ENCODE results near the gene ABLIM3.

Gene ABLIM3

GRCh38 chr5:149221326-149221725, 80.0 kb downstream of the ABLIM3 start:
- DNase-seq: no peak

DNA sequence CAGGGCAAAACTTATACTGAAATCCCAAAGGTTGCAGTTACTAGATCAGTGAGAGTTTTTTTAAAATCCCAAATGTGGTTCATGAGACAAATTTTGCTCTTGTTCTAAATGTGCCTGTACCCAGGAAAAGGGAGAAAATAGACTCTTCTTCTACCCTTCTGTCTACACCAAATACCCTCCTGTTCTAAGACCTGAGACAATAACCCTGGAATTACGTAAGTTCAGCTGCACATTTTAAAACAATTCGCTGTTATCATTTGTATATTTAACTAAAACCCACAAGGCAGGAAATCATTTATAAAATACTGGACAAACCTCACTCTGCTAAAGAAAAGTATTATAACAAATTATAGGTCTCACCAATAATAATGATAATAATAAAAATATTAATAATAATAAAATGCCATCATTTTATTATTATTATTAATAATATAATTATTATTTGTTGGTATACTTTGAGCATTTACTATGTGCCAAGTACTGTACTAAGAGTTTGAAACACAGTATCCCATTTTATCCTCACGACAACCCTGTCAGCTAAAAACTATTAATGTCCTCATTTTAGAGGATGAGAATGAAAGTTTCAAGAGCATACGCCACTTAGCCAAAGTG, 80.5 kb downstream of the ABLIM3 start:
- no peak for DNase-seq

DNA sequence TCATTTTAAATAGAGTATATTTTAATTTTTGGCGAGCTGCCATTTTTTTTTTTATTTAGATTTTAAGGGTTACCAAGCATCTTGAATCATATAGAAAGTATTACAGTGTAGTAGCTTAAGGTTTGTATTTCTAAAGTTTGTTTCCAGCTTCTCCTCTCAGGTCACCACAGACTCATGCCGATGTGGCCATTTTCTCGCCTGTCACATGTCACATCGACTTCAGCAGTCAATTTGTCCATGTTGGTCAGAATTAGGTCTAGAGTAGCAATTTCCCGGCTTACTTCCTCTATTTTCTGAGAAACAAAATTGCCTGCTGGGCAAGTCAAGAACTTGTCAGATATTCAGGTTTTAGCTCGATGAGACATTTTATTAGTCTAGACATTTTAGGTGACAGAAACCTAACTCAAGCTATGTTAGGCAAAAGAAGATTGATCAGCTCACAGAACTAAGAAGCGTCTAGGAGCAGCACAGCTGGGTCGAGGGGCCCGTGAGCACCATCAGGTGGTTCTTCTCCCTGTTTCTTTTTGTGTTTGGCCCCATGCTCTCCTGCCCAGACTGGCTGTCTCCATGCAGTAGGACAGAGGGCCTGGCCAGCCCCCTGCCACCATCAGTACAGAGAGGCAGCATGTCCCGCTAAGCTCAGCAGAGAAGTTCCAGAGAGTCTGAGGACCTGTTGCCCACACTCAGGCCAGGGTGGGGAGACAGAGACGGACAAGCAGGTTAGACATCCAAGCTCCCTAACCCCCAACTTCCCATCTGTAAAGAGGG, 82.0 kb downstream of the ABLIM3 start:
- no peak for DNase-seq

DNA sequence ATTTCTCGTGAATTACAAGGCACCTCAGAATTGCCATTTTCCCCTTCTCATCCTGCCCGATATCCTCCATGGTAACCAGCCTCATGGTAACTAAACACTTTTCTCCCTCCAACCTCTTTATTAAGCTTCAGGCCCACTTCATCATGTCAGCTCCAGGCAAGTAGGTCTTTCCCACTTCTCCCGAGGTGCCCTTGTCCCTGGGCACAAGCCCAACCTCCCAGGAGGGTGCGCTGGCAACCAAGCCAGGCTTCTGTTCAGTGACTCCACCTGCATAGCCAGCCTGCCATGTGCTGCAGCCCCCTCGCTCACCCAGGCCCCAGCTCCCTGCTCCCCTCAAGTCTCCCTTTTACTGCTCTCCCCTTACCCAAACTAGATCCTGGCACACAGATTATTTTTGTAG, 83.0 kb downstream of the ABLIM3 start:
- DNase-seq: no peak

DNA sequence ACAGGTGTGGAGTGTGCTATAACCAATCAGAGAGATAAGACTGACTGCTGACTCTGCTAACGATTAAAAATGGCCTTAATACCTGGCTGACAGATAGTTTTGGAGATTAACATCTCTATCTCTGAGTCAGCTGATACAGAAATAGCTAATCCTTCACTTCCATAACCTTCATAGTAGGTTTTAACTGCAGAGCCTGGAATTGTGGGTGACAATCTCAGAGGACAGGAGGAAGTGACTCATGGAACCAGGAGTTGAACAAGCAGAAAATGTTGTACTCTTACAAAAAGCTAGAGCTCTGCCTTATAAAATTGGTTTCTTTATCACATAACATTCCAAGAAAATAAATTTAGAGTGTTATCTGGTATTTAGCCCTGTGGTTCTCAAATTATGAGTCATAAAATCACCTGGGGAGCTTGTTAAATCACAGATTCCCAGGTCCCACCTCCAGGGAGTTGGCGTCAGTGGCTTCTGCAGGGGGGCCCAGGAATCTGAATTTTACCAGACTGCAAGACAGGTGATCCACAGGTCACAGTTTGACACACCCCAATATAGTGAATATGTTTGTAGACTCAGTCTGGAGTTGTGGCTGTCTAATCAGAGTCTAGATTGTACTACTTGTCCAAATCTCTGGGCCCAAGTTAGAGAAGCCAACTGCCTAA, 86.0 kb downstream of the ABLIM3 start:
- no peak for DNase-seq

DNA sequence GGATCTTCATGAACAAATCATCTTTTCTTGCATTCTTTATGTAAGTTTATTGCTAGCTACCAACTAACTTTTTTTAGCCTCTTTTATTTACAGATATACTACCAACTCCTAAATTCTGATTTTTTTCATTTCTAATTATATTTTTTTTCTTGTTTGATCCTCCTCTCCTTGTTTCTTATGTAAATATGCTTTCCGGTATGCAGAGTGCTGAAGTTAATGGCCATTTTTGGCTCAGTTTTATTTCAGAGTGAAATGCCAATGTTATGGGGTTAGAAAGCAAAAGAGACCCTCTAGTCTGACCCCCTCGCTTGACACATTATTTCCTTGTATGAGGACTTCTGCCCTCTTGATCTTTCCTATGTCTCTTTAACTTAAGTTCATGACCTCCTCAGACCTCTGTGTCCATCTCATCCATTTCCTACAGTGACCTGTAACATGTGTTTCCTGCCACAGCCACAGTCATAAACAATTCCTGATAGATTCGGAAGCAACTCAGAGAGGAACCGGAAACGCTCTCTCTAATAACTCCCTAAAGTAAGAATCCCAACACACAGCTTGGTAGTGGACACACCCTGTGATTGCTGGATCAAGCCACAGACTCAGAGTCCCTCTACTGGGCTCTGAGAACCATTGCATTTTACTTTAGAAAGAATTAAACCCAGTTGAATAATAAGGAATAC, 87.5 kb downstream of the ABLIM3 start:
- peak; percentile 29 for DNase-seq

- DNase-seq: no peak
Measured at GRCh38 chr5:149229298-149229937, 88.1 kb downstream of the ABLIM3 start.

DNA sequence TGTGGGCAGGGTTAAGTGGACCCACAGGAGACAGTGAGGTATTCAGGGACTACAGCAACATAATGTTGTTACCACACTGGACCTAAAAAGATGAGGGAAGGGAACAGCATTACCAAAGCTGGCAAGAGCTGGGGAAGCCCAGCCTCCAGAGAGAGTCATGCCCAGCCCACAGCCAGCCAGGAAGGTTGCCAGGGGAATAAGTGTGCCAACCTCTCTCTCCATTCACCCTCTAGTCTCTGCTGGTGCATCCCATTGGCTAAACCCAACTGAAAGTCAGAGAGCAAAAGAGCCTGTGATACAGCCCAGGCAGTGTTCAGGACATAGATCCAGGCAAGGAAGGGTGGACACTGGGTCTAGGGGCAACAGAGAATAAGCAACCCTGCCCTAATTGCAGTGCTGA, 94.5 kb downstream of the ABLIM3 start:
- DNase-seq: no peak

DNA sequence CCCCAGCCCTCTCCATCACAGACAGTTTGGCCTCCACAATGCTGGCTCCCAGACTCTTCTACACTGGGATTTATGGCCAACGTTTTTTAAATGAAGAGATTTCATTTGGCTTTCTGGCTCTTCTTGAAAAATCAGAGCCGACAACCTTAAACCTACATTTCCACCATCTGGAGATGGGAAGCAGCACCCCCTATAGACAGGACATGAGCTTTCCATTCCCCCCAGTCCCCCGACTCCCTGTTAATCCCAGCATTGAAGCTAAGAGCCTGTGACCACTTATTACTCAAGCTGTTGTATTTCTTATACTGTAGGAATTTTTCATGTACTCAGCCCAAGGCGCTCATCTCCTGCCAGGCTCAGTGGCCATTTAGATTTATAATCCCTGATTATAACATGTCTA, 96.4 kb downstream of the ABLIM3 start:
- no peak for DNase-seq

- no peak for DNase-seq
Measured at GRCh38 chr5:149238540-149238939, 97.2 kb downstream of the ABLIM3 start.

DNA sequence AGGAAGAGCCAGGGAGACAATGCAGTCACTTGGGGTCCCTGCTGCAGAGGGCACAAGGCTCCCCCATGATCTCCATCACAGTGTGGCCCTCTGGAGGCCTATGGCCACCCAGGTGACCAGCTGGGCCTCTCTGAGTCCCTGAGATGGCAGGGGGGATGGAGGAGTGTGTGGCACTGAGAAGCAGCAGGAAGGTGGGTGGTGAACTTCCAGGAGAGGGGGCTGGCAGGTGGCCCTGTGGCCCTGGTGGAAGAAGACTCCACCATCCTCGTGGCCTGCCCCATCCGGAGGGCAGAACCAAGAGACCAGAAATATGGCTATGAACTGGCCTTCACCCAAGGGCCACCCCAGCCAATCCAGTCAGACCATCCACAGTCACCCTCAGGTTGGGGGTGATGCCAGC, 98.6 kb downstream of the ABLIM3 start:
- DNase-seq: no peak

DNA sequence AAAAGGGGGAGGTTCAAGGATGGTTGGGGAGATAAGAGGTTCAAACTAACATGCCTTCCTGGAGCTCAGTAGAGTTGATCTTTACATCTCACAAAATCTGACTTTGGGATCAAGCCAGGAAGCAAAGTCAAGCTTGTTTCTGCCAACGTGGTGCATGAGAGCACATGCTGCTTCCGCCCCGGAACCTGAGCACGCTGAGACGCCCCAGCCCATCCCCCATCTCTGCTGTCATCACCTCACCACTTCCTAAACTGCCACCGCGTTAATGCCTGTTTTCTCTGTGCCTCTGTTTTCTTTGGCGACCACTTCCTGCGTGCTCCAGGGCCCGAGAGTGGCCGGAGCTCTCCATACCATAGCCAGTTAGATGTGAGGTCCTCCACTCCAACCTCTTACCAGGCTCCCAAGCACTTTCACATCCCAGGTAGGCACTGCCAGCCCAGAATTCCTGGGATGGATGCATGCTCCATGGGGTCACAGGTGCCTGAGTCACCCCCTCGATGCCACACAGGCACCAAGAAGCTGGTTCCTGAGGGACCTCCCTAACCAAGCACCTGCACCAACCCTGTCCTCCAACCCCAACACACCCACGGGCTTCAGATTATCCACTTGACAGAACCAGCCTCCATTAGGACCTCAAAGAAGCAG, 99.2 kb downstream of the ABLIM3 start:
- DNase-seq: no peak

DNA sequence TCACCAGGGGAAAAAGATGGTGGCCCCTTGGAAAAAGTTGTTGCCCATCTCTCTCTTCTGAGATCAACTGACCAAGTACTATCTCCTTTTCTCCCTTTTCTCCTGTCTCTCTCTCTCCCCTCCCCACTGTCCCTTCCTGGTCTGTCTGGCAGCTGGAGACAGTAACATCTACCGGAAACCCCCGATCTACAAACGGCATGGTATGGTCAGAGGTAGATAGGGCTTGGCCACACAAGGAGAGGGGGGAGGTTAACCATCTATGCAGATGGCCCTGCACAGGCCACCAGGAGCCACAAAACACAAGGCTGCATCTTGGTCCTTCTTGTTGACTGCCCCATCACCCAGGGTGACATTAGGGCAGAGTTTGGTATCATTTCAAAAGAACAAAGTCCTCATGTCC, 101.0 kb downstream of the ABLIM3 start:
- DNase-seq: no peak

DNA sequence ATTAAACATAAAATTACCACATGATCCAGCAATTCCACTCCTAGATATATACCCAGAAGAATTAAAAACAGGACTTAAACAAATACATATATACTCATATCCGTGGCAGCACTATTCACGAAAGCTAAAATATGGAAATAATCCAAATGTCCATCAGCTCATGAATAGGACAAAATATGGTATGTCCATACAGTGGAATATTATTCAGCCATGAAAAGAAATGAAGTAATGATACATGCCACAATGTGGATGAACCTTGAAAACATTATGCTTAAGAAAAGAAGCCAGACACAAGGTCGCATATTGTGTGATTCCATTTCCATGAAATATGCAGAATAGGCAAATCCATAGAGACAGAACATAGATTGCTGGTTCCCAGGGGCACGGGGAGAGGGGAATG, 105.6 kb downstream of the ABLIM3 start:
- DNase-seq: no peak

GRCh38 chr5:149247726-149248125, 106.4 kb downstream of the ABLIM3 start:
- no peak for DNase-seq

DNA sequence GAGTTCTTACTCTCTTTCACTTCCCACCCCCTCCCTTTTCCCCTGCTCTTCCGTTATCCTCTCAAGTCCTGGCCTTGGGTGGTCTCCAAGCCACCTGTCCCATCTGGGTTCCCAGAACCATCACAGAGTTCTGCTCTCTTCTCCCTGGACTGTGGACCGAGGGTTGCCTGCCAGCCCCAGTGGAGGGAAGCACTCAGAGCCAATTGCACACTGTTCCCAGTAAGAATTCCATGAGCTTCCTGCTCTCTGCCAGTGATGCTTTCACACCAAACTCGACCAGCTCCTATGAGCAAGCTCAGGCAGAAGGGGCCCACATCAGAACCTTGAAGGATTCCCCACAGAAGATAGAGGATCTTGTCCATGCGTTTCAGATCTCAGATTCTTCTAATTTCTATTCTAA, 110.3 kb downstream of the ABLIM3 start:
- no peak for DNase-seq

- DNase-seq: no peak
Measured at GRCh38 chr5:149254506-149254905, 113.2 kb downstream of the ABLIM3 start.

DNA sequence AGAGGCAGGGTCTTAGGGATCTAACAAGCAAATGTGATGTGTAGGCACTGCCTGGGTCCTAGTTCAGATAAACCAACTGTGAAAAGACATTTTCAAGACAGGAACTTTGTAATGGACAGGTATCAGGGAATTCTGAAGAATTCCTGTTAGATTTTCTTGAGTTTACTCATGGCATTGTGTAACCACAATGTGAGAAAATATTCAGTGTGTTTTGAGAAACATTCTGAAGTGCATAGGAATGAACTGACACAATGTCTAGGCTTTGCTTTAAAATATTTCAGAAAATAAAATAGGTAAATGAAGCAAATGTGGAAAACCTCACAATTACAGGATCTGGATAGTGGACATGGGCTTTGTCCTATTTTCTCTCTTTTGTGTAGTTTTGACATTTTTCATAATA, 115.2 kb downstream of the ABLIM3 start:
- no peak for DNase-seq

- no peak for DNase-seq
Measured at GRCh38 chr5:149257131-149257530, 115.8 kb downstream of the ABLIM3 start.

- DNase-seq: no peak
Measured at GRCh38 chr5:149257889-149258705, 116.8 kb downstream of the ABLIM3 start.

GRCh38 chr5:149260761-149261160, 119.5 kb downstream of the ABLIM3 start:
- DNase-seq: no peak

DNA sequence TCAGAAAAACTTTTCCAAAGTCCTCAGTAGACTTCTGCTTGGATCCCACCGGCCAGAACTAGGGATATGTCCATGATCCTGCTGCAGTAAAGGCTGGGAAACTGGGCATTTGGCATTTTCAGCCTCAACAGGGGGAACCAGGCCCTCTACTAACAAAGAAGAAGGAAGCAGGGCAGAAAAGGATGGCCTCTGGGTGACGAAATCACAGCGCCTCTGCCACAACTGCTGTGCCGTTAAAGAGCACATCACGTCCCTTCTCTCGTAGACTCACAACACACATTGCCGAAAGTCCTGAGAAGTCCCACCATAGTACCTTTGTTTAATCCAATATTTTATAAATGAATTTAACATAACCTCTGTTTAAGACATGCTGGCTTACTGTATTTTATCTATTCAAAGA, 120.0 kb downstream of the ABLIM3 start:
- DNase-seq: no peak
